ENCODE measurements around the gene TH. TPM values are rescaled to one million over a fixed set of nuclear protein-coding genes. Genes with fewer than 3 reads are reported as not detected.

TH gene
- total and polyA plus RNA-seq, 2 of the 4 experiments (the other 2 are of a cell fraction): 0.10 TPM; not detected in 1

GRCh38 chr11:2187280-2187707, 15.7 kb upstream of the TH start:
- intact Hi-C loops (cut with micrococcal nuclease): no loop called here
- no peak overlapping the region for H3K27ac ChIP-seq (ENCODE audit: insufficient read depth, low read length)
- no peak overlapping the region for H3K4ac ChIP-seq (ENCODE audit: low read depth, low read length)
- H2AFZ ChIP-seq (replicated peaks; ENCODE audit: low read length, poor library complexity): peak overlapping the region; percentile 26
- no TSS peak for BruUV-seq (replicated peaks)
- no peak overlapping the region for H3K4me2 ChIP-seq (ENCODE audit: low read depth, low read length)
- peak overlapping the region; percentile 70 for H2BK5ac ChIP-seq (ENCODE audit: low read depth, low read length, poor library complexity, severe bottlenecking)
- no peak overlapping the region for H3K4me3 ChIP-seq (ENCODE audit: insufficient read depth, low read depth, low read length)
- H3K18ac ChIP-seq (ENCODE audit: low read depth, low read length): no peak overlapping the region
- ChIA-PET POLR2A (ENCODE audit: unreplicated experiment) (no interaction called here), CTCF (interaction anchor here (1.5 kb wide), 1 partner anchor 233 kb away, joined by 5 read pairs; no protein-coding TSS in a partner anchor)
- H3K56ac ChIP-seq (ENCODE audit: extremely low read depth, insufficient read depth, low read length): no peak overlapping the region
- H3K79me1 ChIP-seq (ENCODE audit: low read depth in 1 of 2, low read length in 2 of 2): no peaks in the 10 kb centered on the region
- TF ChIP-seq BHLHE40 (IDR thresholded peaks at IDR 0.05; ENCODE audit: low read depth, low read length) (no peak), MXI1 (IDR thresholded peaks at IDR 0.05; ENCODE audit: borderline replicate concordance, low read depth, low read length) (no peak), CHD1 (IDR thresholded peaks at IDR 0.05; ENCODE audit: low read depth, low read length) (no peak), FOS (IDR thresholded peaks at IDR 0.05; ENCODE audit: low read depth, low read length) (no peak), MAZ (IDR thresholded peaks at IDR 0.05; ENCODE audit: borderline replicate concordance, low read depth, low read length) (no peak), CEBPB (IDR thresholded peaks at IDR 0.05; ENCODE audit: low read depth, low read length) (no peak), RCOR1 (IDR thresholded peaks at IDR 0.05; ENCODE audit: insufficient replicate concordance, low read length) (no peak), NFE2L2 (IDR thresholded peaks at IDR 0.05; ENCODE audit: low read depth, low read length) (no peak), CTCF (conservative IDR thresholded peaks at IDR 0.05; ENCODE audit: low read depth, low read length) (no peak), USF2 (IDR thresholded peaks at IDR 0.05; ENCODE audit: low read depth, low read length) (no peak), SMC3 (IDR thresholded peaks at IDR 0.05; ENCODE audit: low read depth, low read length) (no peak), RAD21 (IDR thresholded peaks at IDR 0.05; ENCODE audit: low read length) (no peak), POLR2A (IDR thresholded peaks at IDR 0.05; ENCODE audit: low read depth, low read length) (no peak), MAFK (IDR thresholded peaks at IDR 0.05; ENCODE audit: low read depth, low read length) (no peak), ELK1 (IDR thresholded peaks at IDR 0.05; ENCODE audit: borderline replicate concordance, low read depth, low read length) (no peak)
- no peak overlapping the region for H4K5ac ChIP-seq (ENCODE audit: low read depth, low read length)
- no peak overlapping the region for H4K91ac ChIP-seq (ENCODE audit: insufficient read depth, low read depth, low read length)
- H2BK120ac ChIP-seq (ENCODE audit: low read depth, low read length): no peak overlapping the region
- no peaks in the 10 kb centered on the region for H3K36me3 ChIP-seq (ENCODE audit: control insufficient read depth, insufficient read depth, low read length)
- 74 to 100% methylated on average over 3 to 7 of the region's 7 CpGs for WGBS, 2 experiments (ENCODE audit: extremely low coverage in 2 of 2, insufficient read length in 1 of 2)
- 0 out of 2 replicates have a peak, but pooled peaks cover 8% of the 10 kb centered on the region for H4K20me1 ChIP-seq (ENCODE audit: insufficient read depth, low read length)
- dilution Hi-C loops (cut with HindIII; ENCODE audit: low sequenced_read_pairs, unreplicated experiment): no loop called here
- no peak overlapping the region for H2BK15ac ChIP-seq (ENCODE audit: low read depth, low read length)
- H3K9ac ChIP-seq (ENCODE audit: low read depth, low read length): no peak overlapping the region
- peaks cover 41% of the 10 kb centered on the region for H3K27me3 ChIP-seq (ENCODE audit: control insufficient read depth, insufficient read depth, low read length)
- H3K9me1 ChIP-seq (ENCODE audit: insufficient read depth, low read length): peaks cover 7% of the 10 kb centered on the region
- no peaks in the 10 kb centered on the region for H3K9me3 ChIP-seq (ENCODE audit: control insufficient read depth, insufficient read depth, low read length)
- H3K23ac ChIP-seq (ENCODE audit: low read depth, low read length): no peak overlapping the region
- no peak overlapping the region for H3K14ac ChIP-seq (replicated peaks; ENCODE audit: low read depth, low read length)
- H2AK5ac ChIP-seq (ENCODE audit: low read depth, low read length): no peak overlapping the region
- H2AK9ac ChIP-seq (replicated peaks; ENCODE audit: low read depth, low read length, poor library complexity): no peak overlapping the region
- H2BK20ac ChIP-seq (ENCODE audit: low read depth, low read length): no peak overlapping the region
- H4K8ac ChIP-seq (ENCODE audit: low read depth in 2 of 2, low read length in 2 of 2): no peak overlapping the region
- no peak for ATAC-seq (ENCODE audit: low read depth)
- in situ Hi-C loops (cut with MboI; ENCODE audit: low sequenced_read_pairs): loop anchor here (25.0 kb wide), 1 partner anchor 700 kb away; the partner anchor contains the start of gene CDKN1C
- no peaks in the 10 kb centered on the region for H3K4me1 ChIP-seq (ENCODE audit: control insufficient read depth, insufficient read depth, low read length)
- DNase-seq: no peak
